C4-2B (cell line): ENCODE measurements around the gene GSDME.
"Not testable (repeated sequence)": the region's sequence is repeated elsewhere in the genome, so short reads cannot be mapped to it uniquely, and the experiment has no call there.

Experiments
- H3K27ac ChIP-seq: fragments of 450-650 bp; 2 replicates; pipeline ENCODE4 v1.5.1; 2017
- CTCF ChIP-seq: fragments of 450-650 bp; conservative IDR thresholded peaks from 2 replicates; pipeline ENCODE4 v1.5.1; 2017; ENCODE audit warnings: mild to moderate bottlenecking
- ZFX ChIP-seq: fragments of 450-650 bp; IDR thresholded peaks from 2 replicates; pipeline ENCODE4 v1.6.1; 2017

GSDME gene

GRCh38 chr7:24741679-24742505, 15.4 kb downstream of the GSDME start:
- H3K27ac ChIP-seq, result no peak overlapping the region

GRCh38 chr7:24740871-24741270, 16.4 kb downstream of the GSDME start:
- H3K27ac ChIP-seq, result no peak overlapping the region
- TF ChIP-seq CTCF (no peak), ZFX (no peak)

More at GRCh38 chr7:24741679-24742505, 15.4 kb downstream of the GSDME start:
- TF ChIP-seq CTCF (no peak), ZFX (no peak)

GRCh38 chr7:24739306-24739705, 18.0 kb downstream of the GSDME start:
- TF ChIP-seq ZFX (no peak), CTCF (no peak)
- no peak overlapping the region for H3K27ac ChIP-seq

GRCh38 chr7:24738577-24738976, 18.7 kb downstream of the GSDME start:
- H3K27ac ChIP-seq, result no peak overlapping the region
- TF ChIP-seq CTCF, result no peak
- TF ChIP-seq ZFX, result no peak

- TF ChIP-seq CTCF (no peak), ZFX (no peak)
- no peak overlapping the region for H3K27ac ChIP-seq
Measured at GRCh38 chr7:24737281-24737680, 20.0 kb downstream of the GSDME start.

GRCh38 chr7:24735594-24735993, 21.7 kb downstream of the GSDME start:
- H3K27ac ChIP-seq, result not testable (repeated sequence)

- H3K27ac ChIP-seq, result no peak overlapping the region
- TF ChIP-seq ZFX (no peak), CTCF (no peak)
Measured at GRCh38 chr7:24734306-24734705, 23.0 kb downstream of the GSDME start.
